ENCODE data around the gene AHNAK.

Gene AHNAK

DNA sequence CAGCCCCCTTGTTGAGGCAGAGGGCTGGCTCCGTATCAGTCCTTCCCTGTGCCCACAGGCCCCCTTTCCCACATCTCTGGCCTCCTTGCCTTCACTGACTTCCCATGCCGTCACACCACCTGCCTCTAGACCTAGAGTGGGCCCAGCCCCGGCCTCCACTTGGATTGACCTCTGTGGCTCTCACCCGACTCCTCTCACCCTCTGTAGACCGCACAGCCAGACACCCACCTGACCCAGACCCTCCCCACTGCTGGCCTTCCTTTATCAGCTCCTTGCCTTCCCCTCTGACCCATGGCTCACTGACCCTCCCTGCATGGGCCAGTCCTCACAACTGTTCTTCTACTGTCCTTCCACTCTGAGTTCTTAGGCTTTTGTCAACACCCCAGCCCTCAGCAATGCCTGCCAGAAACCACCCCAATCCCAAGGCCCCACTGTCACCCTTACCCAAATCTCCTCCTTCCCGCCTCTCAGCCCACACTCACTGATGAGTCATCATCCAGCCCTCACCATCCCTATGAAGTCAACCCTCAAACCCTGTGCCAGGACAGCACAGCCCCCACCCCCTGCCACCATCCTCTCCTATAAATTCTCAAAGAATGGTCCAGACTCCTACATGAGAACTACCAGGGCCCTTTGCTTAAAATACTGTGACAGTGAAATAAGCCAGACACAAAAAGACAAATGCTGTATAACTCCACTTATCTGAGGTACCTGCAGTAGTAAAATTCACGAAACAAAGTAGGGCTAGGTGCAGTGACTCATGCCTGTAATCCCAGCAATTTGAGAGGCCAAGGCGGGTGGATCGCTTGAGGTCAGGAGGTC lies 74.3 kb downstream of the AHNAK start:
- TF ChIP-seq, protein P1, sequence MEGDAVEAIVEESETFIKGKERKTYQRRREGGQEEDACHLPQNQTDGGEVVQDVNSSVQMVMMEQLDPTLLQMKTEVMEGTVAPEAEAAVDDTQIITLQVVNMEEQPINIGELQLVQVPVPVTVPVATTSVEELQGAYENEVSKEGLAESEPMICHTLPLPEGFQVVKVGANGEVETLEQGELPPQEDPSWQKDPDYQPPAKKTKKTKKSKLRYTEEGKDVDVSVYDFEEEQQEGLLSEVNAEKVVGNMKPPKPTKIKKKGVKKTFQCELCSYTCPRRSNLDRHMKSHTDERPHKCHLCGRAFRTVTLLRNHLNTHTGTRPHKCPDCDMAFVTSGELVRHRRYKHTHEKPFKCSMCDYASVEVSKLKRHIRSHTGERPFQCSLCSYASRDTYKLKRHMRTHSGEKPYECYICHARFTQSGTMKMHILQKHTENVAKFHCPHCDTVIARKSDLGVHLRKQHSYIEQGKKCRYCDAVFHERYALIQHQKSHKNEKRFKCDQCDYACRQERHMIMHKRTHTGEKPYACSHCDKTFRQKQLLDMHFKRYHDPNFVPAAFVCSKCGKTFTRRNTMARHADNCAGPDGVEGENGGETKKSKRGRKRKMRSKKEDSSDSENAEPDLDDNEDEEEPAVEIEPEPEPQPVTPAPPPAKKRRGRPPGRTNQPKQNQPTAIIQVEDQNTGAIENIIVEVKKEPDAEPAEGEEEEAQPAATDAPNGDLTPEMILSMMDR (IDR thresholded peaks at IDR 0.05): no peak

DNA sequence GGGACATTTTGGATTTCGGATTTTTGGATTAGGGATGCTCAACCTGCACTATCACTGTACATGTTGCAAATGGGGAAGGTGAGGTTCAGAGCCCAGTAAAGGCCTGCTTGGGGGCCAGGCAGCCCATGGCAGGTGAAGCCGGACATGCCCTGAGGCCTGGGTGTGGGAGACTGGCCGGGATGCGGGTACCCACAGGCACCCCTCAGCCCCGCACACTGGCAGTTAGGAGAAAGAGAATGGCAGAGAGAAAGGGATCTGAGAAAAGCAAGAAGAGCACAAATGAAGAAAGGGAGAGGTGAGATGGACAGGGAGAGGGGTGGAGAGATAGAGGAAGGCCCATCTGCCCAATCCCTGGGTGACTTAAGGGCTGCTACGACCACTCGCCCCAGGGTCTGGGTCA lies 75.0 kb downstream of the AHNAK start:
- TF ChIP-seq, protein P1 (IDR thresholded peaks at IDR 0.05): no peak

DNA sequence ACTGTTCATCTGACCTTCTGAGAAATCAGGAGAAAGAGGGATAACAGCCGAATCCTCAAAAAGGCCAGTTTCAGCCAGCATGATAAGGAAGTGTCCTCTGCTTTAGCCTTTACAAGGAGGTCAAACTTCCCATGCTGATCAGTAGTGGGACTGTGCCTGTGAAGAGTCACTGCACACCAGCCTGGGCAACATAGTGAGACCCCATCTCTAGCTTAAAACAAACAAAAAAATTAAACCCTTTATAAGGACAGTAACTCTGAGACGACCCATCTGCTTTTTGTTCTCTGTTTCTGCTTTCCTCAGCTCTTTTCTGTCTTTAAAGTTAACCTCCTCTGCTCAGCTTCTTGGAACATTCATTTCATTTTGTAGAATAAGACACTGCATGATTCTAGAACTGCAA lies 78.0 kb downstream of the AHNAK start:
- TF ChIP-seq, protein P1 (IDR thresholded peaks at IDR 0.05): no peak

DNA sequence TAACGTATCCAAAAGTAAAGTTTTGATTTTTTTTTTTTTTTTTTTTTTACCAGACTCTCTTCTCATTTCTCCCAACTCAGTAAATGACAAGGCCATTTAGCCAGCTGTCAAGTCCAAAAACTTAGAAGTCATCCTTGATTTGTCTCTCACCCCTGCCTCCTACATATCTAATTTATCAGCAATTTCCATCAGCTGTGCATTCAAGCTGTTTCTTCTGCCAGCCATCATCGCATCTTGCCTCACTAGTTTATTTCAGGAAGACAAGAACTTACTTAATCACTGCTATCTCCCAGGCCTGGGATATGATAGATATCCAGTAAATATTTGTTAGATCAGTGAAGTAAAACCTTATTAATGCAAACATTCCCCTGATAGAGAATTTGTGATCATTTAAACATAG lies 80.2 kb downstream of the AHNAK start:
- TF ChIP-seq, protein P1 (IDR thresholded peaks at IDR 0.05): no peak

DNA sequence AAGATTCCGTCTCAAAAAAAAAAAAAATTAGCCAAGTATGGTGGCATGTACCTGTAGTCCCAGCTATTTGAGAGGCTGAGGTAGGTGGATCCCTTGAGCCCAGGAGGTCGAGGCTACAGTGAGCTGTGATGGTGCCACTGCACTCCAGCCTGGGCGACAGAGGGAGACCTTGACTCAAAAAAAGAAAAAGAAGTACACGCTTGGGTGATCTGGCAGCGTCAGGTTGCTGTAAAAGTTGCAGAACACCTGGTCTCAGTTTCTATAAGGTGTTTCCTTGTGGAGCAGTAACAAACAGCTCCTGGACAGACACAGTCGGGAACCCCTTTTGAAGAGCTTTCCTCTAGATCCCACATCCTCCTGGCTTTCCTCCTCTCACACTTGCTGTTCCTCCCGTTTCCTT lies 82.0 kb downstream of the AHNAK start:
- TF ChIP-seq, protein P1 (IDR thresholded peaks at IDR 0.05): no peak

DNA sequence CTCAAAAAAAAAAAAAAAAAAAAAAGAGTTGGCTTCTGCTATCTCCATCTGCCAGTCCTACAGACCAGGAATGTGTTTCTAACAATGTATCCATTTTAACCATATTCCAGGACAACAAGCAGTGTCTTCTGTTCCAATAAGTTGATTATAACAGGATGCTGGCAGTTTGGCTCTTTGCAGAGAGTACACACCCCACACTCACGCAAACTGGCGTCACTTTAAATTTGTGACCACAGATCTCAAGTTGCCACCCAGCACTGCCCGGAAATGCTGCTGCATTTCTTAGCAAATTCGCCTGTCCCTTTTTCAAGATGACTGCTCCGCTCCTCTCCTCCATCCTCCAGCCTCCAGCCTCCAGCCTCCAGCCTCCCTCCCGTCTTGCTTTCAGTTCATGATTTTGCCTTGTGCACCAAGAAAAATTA lies 83.5 kb downstream of the AHNAK start:
- TF ChIP-seq, protein P1 (IDR thresholded peaks at IDR 0.05): no peak

DNA sequence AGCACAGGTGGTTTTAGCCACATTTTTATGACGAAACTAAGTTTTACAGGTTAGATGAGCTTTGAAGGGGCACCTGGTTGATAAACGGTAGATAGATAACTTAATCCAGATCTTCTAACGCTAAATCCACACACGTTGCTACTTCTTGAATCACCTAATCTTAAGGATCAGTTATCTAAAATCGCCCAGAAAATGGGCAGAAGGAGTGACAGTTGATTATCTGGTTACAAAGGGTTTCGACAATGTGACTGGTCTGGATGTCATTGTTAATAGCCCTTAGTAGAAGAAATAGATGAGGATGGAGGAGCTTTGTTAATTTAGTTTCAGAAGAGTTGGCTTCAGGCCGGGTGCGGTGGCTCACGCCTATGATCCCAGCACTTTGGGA lies 84.1 kb downstream of the AHNAK start:
- TF ChIP-seq, protein P1 (IDR thresholded peaks at IDR 0.05): no peak
